Left ventricle myocardium superior (tissue), 1 donor: ENCODE results near the gene ITGA1. TPM values are rescaled to one million over a fixed set of nuclear protein-coding genes. Genes with fewer than 3 reads are reported as not detected.
"Not testable (repeated sequence)": the region's sequence is repeated elsewhere in the genome, so short reads cannot be mapped to it uniquely, and the experiment has no call there.

ENCODE experiments used
- ATAC-seq: fragments of 200-7000 bp; cut with Tn5 transposase; one replicate; pipeline ENCODE4 v1.9.1; 2020; ENCODE audit warnings: mild to moderate bottlenecking, moderate library complexity
- DNase-seq: peaks from one replicate; pipeline ENCODE4 v3.0.0-alpha.2; 2020
- intact Hi-C: fragments of 100-400 bp; cut with micrococcal nuclease; formaldehyde crosslinking; loops from one replicate; pipeline ENCODE4 v1.11.0; 2022
- total RNA-seq: library from RNA; stranded (reverse); fragmentation: NEBNext Ultra II Directional; extraction: Animal tissue kit (Norgen Biotek cat#: 25700); gene quantifications from one replicate; pipeline ENCODE4 v1.2.1, GENCODE V29; 2021
- donor health status: DM: no; HTN: yes; CAD: no; lungs with severe emphysema.

The ITGA1 gene
- total RNA-seq, 1 donor from 2014 or later = 29.2 TPM

GRCh38 chr5:52956915-52957747 lies 169.4 kb downstream of the ITGA1 start:
- ATAC-seq = no peak
- no peak for DNase-seq
- intact Hi-C loops = no loop called here

- peak; percentile 31 for ATAC-seq
- intact Hi-C loops = no loop called here
- no peak for DNase-seq
These were observed 173.6 kb downstream of the ITGA1 start for GRCh38 chr5:52961274-52961681.

- DNase-seq = no peak
- intact Hi-C loops = no loop called here
- ATAC-seq = no peak
These were observed 175.9 kb downstream of the ITGA1 start for GRCh38 chr5:52963636-52964035.

GRCh38 chr5:52964138-52964537 lies 176.4 kb downstream of the ITGA1 start:
- DNase-seq = no peak
- ATAC-seq = no peak
- intact Hi-C loops = no loop called here

DNA sequence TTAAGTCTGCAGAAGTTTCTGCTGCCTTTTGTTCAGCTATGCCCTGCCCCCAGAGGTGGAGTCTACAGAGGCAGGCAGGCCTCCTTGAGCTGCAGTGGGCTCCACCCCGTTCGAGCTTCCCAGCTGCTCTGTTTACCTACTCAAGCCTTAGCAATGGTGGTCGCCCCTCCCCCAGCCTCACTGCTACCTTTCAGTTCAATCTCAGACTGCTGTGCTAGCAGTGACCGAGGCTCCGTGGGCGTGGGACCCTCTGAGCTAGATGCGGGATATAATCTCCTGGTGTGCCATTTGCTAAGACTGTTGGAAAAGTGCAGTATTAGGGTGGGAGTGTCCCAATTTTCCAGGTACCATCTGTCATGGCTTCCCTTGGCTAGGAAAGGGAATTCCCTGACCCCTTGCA lies 188.4 kb downstream of the ITGA1 start:
- intact Hi-C loops, ATAC-seq, DNase-seq: not testable (repeated sequence)

DNA sequence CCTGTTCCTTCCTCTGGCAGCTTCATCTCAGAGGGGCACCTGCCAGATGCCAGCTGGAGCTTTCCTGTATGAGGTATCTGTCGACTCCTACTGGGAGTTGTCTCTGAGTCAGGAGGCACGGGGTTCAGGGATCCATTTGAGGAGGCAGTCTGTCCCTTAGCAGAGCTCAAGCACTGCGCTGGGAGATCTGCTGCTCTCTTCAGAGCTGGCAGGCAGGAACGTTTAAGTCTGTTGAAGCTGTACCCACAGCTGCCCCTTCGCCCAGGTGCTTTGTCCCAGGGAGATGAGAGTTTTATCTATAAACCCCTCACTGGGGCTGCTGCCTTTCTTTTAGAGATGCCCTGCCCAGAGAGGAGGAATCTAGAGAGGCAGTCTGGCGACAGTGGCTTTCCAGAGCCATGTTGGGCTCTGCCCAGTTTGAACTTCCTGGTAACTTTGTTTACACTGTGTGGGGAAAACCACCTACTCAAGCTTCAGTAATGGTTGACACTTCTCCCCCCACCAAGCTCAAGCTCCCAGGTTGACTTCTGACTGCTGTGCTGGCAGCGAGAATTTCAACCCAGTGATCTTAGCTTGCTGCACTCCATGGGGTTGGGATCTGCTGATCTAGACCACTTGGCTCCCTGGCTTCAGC lies 189.7 kb downstream of the ITGA1 start:
- no peak for ATAC-seq
- no peak for DNase-seq
- intact Hi-C loops = no loop called here

GRCh38 chr5:52981507-52981906 lies 193.8 kb downstream of the ITGA1 start:
- intact Hi-C loops = no loop called here
- ATAC-seq (no peak), DNase-seq (no peak)

- DNase-seq = no peak
- intact Hi-C loops = no loop called here
- no peak for ATAC-seq
These were observed 196.3 kb downstream of the ITGA1 start for GRCh38 chr5:52983731-52984636.

- DNase-seq = no peak
- intact Hi-C loops = no loop called here
- no peak for ATAC-seq
These were observed 197.6 kb downstream of the ITGA1 start for GRCh38 chr5:52985306-52985705.

- DNase-seq = no peak
- no peak for ATAC-seq
- intact Hi-C loops = no loop called here
These were observed 200.1 kb downstream of the ITGA1 start for GRCh38 chr5:52987711-52988331.

DNA sequence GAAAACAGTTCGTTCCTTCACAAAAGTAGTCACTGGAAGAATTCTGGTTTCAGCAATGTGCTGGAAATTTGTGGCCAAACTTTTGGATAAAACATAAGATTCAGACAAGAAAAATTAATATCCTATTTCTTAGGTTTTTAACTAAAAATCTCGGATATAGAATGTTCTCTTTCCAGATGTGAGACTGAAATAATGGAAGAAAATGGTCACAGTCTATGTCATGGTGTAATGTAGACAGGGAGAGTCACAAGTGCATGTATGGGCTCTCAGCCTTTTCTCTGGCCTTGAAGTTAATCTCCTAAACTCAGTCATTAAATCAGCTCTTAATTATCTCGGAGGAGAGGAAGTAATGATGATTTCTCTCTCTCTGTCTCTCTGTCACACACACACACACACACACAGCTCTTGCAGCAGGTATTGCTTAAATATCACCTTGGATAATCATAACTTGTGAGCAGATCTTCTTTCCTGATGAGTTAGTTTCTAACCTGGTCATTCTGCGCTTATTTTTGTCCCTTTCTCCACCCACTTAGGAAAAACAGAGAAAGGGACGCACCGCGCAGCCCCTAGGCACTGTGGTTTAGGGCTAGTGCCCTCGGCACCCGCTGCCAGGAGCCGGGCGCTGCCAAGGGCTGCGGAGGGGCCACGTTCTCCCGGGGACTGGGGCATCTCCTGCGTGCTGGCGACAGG lies 200.8 kb downstream of the ITGA1 start:
- ATAC-seq = peak; percentile 35
- intact Hi-C loops = no loop called here
- no peak for DNase-seq

DNA sequence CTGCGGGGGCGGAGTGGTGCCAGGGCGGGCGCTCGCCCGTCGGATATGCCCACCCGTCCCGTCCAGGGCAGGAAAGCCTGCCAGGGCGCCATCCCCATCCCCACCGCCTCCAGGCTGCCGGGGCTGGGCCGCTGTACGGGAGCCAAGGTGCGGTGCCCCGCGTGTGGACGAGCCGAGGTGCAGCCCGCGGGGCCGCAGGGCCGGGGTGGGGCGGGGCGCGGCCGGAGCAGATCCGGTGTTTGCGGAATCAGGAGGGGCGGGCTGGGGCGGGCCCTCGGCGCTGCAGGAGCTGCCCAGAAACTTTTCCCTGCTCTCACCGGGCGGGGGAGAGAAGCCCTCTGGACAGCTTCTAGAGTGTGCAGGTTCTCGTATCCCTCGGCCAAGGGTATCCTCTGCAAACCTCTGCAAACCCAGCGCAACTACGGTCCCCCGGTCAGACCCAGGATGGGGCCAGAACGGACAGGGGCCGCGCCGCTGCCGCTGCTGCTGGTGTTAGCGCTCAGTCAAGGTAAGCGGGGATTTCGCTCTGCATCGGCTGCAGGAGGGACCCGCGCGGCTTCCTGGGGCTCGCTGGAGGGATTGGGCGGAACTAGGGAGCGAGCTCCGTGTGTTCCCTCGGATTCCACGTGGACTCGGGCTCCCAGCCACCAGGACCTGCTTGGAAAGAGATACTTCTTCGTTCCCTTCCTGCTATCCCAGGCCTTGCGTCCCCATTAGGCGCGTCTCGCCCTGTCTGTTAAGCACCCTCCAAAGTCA lies 201.5 kb downstream of the ITGA1 start, which contains the start of gene ITGA2:
Gene ITGA2, plus strand, starts transcription at position 328 of the 756 bp plus-strand sequence. Its CDS starts 117 bp downstream, at position 445.
- ATAC-seq = peak; percentile 88
- DNase-seq = peak; percentile 50
- intact Hi-C loops = no loop called here

DNA sequence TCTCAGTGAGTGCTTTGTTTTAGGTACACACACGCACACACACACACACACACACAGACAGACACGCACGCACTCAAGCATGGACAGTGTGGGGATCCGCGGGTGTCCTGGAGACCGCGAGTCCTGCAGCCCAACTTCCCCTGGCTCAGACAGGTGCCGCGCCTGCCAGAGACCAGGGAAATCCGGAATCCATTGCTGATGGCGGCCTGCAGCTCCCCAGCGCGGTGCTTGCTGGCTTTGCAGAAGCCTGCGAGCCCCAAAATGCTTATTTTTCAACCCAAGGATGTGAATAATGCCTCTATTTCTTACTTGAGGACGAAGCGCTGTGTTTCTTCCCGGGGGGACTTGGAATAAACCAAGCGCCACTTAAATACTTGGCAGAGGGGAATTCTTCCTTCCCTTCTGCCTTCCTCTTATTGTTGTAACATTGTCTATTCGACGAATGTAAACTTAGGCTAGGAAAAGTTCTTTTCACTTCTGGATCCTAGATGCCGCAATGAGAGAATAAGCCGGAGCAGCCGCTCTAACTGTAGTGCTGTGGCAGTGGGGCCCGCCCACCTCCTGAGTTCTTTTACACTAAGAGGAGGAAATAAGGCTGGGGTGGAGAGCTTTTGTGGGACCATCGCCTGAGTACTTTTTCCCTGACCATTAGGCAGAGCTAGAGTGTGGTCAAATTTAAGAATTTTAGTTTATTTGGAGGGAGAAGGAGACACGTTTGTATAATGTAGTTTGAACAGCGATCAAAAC lies 202.2 kb downstream of the ITGA1 start:
- intact Hi-C loops = no loop called here

GRCh38 chr5:52990528-52990925 lies 202.8 kb downstream of the ITGA1 start:
- DNase-seq (no peak), ATAC-seq (no peak)
- intact Hi-C loops = no loop called here

More for the DNA sequence above, 202.2 kb downstream of the ITGA1 start:
- ATAC-seq (peak; percentile 72), DNase-seq (peak; percentile 46)

- ATAC-seq (no peak), DNase-seq (no peak)
- intact Hi-C loops = no loop called here
These were observed 205.7 kb downstream of the ITGA1 start for GRCh38 chr5:52993367-52993766.

DNA sequence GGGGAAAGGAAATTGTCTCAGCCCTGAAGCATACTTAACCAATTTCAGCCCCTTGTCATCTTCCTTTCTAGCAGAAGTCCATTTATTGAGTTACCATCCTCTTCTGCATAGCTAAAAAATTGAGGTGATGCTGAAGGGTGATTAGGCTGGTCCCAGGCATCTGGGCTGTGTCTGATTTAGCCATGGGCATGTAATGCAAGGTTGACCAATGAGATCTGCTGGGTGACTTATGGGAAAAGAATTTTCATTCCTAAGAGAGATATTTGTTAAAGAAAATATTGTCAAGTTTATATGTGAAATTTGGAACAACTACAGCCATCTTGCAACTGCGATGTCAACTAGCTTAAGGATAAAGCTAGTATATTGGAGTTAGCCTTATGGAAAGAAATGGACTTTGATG lies 206.6 kb downstream of the ITGA1 start:
- intact Hi-C loops = no loop called here
- ATAC-seq = no peak
- no peak for DNase-seq

DNA sequence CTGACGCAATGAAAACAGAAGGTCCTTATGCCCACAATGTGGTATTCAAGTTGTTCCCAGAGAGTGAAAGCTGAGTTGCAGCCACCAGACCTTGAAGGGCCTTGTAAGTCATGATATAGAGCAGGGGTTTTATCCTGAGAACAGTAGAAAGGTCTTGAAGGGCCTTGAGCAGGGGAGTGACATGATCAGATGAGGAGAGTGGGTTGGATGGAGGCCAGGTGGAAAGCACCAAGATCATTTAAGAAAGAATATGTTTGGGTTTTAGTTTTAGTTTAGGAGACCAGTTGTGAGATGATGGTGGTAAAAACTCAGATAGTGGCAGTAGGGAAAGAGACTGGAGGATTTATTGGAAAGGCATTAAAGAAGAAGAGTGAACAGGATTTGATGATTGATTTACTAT lies 207.4 kb downstream of the ITGA1 start:
- ATAC-seq (no peak), DNase-seq (no peak)
- intact Hi-C loops = no loop called here
